ENCODE measurements around the gene RTF1. TPM values are rescaled to one million over a fixed set of nuclear protein-coding genes. Genes with fewer than 3 reads are reported as not detected.
"Not testable (repeated sequence)": the region's sequence is repeated elsewhere in the genome, so short reads cannot be mapped to it uniquely, and the experiment has no call there.

The RTF1 gene
- total RNA-seq, 1 donor from 2014 or later: 73.8 TPM

GRCh38 chr15:41466711-41467110 lies 49.8 kb downstream of the RTF1 start:
- Histone ChIP-seq H3K36me3 (peaks cover 23% of the 10 kb centered on the region), H2AFZ (replicated peaks) (no peak overlapping the region), H3K9ac (no peak overlapping the region), H3K27me3 (no peaks in the 10 kb centered on the region), H3F3A (ENCODE audit: low read depth) (peaks cover 10% of the 10 kb centered on the region), H3K27ac (no peak overlapping the region), H4K20me1 (ENCODE audit: low read depth) (peaks cover 21% of the 10 kb centered on the region), H3K4me2 (no peak overlapping the region), H3K4me3 (no peak overlapping the region), H3K9me3 (ENCODE audit: low read depth) (no peaks in the 10 kb centered on the region), H3K79me2 (ENCODE audit: low read depth) (peaks cover 4% of the 10 kb centered on the region), H3K4me1 (no peaks in the 10 kb centered on the region)
- TF ChIP-seq EZH2 (IDR thresholded peaks at IDR 0.05) (no peak), EZH2phosphoT487 (IDR thresholded peaks at IDR 0.05) (no peak)
- TF ChIP-seq, protein P1, sequence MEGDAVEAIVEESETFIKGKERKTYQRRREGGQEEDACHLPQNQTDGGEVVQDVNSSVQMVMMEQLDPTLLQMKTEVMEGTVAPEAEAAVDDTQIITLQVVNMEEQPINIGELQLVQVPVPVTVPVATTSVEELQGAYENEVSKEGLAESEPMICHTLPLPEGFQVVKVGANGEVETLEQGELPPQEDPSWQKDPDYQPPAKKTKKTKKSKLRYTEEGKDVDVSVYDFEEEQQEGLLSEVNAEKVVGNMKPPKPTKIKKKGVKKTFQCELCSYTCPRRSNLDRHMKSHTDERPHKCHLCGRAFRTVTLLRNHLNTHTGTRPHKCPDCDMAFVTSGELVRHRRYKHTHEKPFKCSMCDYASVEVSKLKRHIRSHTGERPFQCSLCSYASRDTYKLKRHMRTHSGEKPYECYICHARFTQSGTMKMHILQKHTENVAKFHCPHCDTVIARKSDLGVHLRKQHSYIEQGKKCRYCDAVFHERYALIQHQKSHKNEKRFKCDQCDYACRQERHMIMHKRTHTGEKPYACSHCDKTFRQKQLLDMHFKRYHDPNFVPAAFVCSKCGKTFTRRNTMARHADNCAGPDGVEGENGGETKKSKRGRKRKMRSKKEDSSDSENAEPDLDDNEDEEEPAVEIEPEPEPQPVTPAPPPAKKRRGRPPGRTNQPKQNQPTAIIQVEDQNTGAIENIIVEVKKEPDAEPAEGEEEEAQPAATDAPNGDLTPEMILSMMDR (IDR thresholded peaks at IDR 0.05): no peak
- DNase-seq (ENCODE audit: low spot score): no peak
- Mint-ChIP-seq H3K27me3 (ENCODE audit: insufficient read depth, low read depth) (peaks cover 3% of the 10 kb centered on the region), H3K4me3 (no peak overlapping the region), H3K4me1 (no peaks in the 10 kb centered on the region), H3K9me3 (no peaks in the 10 kb centered on the region), H3K27ac (no peak overlapping the region), H3K36me3 (peaks cover 46% of the 10 kb centered on the region)

DNA sequence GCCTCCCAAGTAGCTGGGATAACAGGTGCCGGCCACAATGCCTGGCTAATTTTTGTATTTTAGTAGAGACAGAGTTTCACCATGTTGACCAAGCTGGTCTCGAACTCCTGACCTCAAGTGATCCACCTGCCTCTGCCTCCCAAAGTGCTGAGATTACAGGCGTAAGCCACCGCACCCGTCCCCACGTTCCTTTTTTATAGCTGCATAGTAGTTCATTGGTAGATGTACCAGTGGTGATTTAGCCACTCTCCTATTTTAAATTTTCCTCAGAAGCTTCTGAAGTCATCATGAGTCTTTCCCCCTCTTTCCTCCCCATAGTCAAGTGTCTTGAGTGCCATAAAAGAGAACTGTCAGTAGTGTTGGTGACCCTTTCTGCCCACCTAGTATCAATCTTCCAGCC lies 52.7 kb downstream of the RTF1 start:
- H3K27ac Mint-ChIP-seq; H3K4me2 ChIP-seq; H3K4me3 Mint-ChIP-seq; H3K27me3 Mint-ChIP-seq (ENCODE audit: insufficient read depth, low read depth); H3K9me3 ChIP-seq (ENCODE audit: low read depth); H3K9me3 Mint-ChIP-seq; H3K9ac ChIP-seq; H3K79me2 ChIP-seq (ENCODE audit: low read depth); H3K4me1 ChIP-seq; H2AFZ ChIP-seq (replicated peaks); H3K4me1 Mint-ChIP-seq; H3K27ac ChIP-seq; H3K4me3 ChIP-seq; DNase-seq (ENCODE audit: low spot score); H3F3A ChIP-seq (ENCODE audit: low read depth); H3K27me3 ChIP-seq: not testable (repeated sequence)
- peaks cover 41% of the 10 kb centered on the region for H3K36me3 Mint-ChIP-seq
- Histone ChIP-seq H4K20me1 (ENCODE audit: low read depth) (peaks cover 15% of the 10 kb centered on the region), H3K36me3 (peaks cover 24% of the 10 kb centered on the region)

DNA sequence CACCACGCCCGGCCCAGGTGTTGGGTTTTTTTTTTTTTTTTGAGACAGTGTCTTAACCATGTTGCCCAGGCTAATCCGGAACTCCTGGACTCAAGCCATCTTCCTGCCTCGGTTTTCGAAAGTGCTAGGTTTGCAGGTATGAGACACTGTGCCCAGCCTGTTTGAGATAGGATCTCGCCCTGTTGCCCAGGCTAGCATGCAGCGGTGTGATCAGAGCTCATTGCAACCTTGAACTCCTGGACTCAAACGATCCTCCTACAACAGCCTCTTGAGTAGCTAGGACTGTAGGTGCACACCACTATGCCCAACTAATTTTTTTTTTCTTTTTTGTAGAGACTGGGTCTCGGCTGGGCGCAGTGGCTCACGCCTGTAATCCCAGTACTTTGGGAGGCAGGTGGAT lies 56.5 kb downstream of the RTF1 start:
- Mint-ChIP-seq H3K36me3 (peaks cover 53% of the 10 kb centered on the region), H3K4me1 (no peaks in the 10 kb centered on the region), H3K27me3 (ENCODE audit: insufficient read depth, low read depth) (peaks cover 2% of the 10 kb centered on the region), H3K27ac (no peak overlapping the region), H3K9me3 (no peaks in the 10 kb centered on the region), H3K4me3 (no peak overlapping the region)
- H3K4me1 ChIP-seq: no peaks in the 10 kb centered on the region
- H3F3A ChIP-seq (ENCODE audit: low read depth): no peaks in the 10 kb centered on the region
- H3K4me3 ChIP-seq: no peak overlapping the region
- TF ChIP-seq EZH2 (IDR thresholded peaks at IDR 0.05) (no peak), EZH2phosphoT487 (IDR thresholded peaks at IDR 0.05) (no peak)
- TF ChIP-seq, protein P1 (IDR thresholded peaks at IDR 0.05): no peak
- H3K9ac ChIP-seq: no peak overlapping the region
- no peaks in the 10 kb centered on the region for H3K9me3 ChIP-seq (ENCODE audit: low read depth)
- DNase-seq (ENCODE audit: low spot score): no peak
- no peak overlapping the region for H2AFZ ChIP-seq (replicated peaks)
- H3K36me3 ChIP-seq: peaks cover 18% of the 10 kb centered on the region
- H3K27ac ChIP-seq: no peak overlapping the region
- H3K79me2 ChIP-seq (ENCODE audit: low read depth): no peaks in the 10 kb centered on the region
- H3K4me2 ChIP-seq: no peak overlapping the region
- H3K27me3 ChIP-seq: no peaks in the 10 kb centered on the region
- no peaks in the 10 kb centered on the region for H4K20me1 ChIP-seq (ENCODE audit: low read depth)

DNA sequence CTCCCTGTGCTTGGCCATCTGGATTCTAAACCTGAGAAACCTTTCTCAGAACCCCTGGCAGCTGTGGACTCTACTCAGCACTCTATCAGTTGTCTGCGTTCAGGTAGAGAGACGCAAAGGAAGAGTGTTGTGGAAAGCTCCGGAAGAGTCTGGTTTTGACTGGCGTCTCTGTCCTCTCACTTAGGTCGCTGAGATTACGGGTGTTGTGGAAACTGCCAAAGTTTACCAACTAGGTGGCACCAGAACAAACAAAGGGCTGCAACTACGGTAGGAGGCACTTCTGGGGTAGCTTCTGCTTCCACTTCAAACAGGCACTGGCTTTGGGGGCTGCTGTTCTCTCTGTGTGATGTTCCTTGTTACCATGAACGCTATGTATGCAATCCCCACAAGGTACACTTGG lies 57.5 kb downstream of the RTF1 start:
- TF ChIP-seq EZH2 (IDR thresholded peaks at IDR 0.05) (no peak), EZH2phosphoT487 (IDR thresholded peaks at IDR 0.05) (no peak)
- TF ChIP-seq, protein P1 (IDR thresholded peaks at IDR 0.05): no peak
- peaks cover 55% of the 10 kb centered on the region for H3K36me3 Mint-ChIP-seq
- no peak for DNase-seq (ENCODE audit: low spot score)
- H3K4me3 ChIP-seq: no peak overlapping the region
- no peaks in the 10 kb centered on the region for H3K9me3 Mint-ChIP-seq
- H3K27me3 Mint-ChIP-seq (ENCODE audit: insufficient read depth, low read depth): no peaks in the 10 kb centered on the region
- no peak overlapping the region for H3K27ac Mint-ChIP-seq
- no peaks in the 10 kb centered on the region for H3K4me1 Mint-ChIP-seq
- no peaks in the 10 kb centered on the region for H4K20me1 ChIP-seq (ENCODE audit: low read depth)
- no peaks in the 10 kb centered on the region for H3K9me3 ChIP-seq (ENCODE audit: low read depth)
- H3F3A ChIP-seq (ENCODE audit: low read depth): no peaks in the 10 kb centered on the region
- peaks cover 24% of the 10 kb centered on the region for H3K36me3 ChIP-seq
- H3K4me3 Mint-ChIP-seq: no peak overlapping the region
- H3K4me1 ChIP-seq: no peaks in the 10 kb centered on the region
- no peaks in the 10 kb centered on the region for H3K79me2 ChIP-seq (ENCODE audit: low read depth)
- H3K9ac ChIP-seq: no peak overlapping the region
- no peak overlapping the region for H2AFZ ChIP-seq (replicated peaks)
- no peak overlapping the region for H3K4me2 ChIP-seq
- no peaks in the 10 kb centered on the region for H3K27me3 ChIP-seq
- no peak overlapping the region for H3K27ac ChIP-seq

All from neural progenitor cell (in vitro differentiated cells).